Measurements from ENCODE around the gene FOXP1. TPM values are rescaled to one million over a fixed set of nuclear protein-coding genes. Genes with fewer than 3 reads are reported as not detected.

The FOXP1 gene
- total and polyA plus RNA-seq, 2 of the 13 experiments (the other 11 are each of a cell fraction or from before 2014, with no cell fraction given), result 40.4 to 59.0 TPM

- intact Hi-C loops (cut with micrococcal nuclease; ENCODE audit: unreplicated experiment), result loop anchor here (2.0 to 10.0 kb wide), 3 partner anchors 130 to 376 kb away; no protein-coding TSS in a partner anchor
- no peak for FAIRE-seq
- ATAC-seq, result no peak
- ChIA-PET POLR2A (interaction anchor here (1.2 to 1.5 kb wide), 2 partner anchors 39 to 525 kb away, joined by 6 to 7 read pairs; no protein-coding TSS in a partner anchor), CTCF (ENCODE audit: low intra/inter-chr PET ratio, low total read pairs) (no interaction called here)
- Histone ChIP-seq H3K4me2 (ENCODE audit: low read depth, low read length) (peak overlapping the region; percentile 90), H2AFZ (ENCODE audit: low read length) (no peak overlapping the region), H3K9me3 (ENCODE audit: low read length) (no peaks in the 10 kb centered on the region), H3K27me3 (ENCODE audit: control insufficient read depth in 1 of 2, insufficient read depth in 2 of 2, low read length in 2 of 2) (no peaks in the 10 kb centered on the region), H4K20me1 (ENCODE audit: insufficient read depth, low read length) (no peaks in the 10 kb centered on the region), H3K27ac (ENCODE audit: extremely low read length, insufficient read depth, low read length) (peak overlapping the region; percentile 97), H3K79me2 (ENCODE audit: insufficient read depth, low read length) (peaks cover 28% of the 10 kb centered on the region), H3K4me1 (ENCODE audit: insufficient read depth, low read length) (peaks cover 28% of the 10 kb centered on the region), H3K36me3 (replicated peaks in 1 of 2; ENCODE audit: control insufficient read depth in 1 of 2, insufficient read depth in 2 of 2, low read length in 2 of 2) (no peaks in the 10 kb centered on the region), H3K4me3 (replicated peaks in 1 of 3; ENCODE audit: insufficient read depth in 1 of 3, low read depth in 2 of 3, low read length in 3 of 3) (peak overlapping the region in 2 of 3 experiments; percentile 20 to 61; a peak in 5 of 6 replicates), H3K9ac (ENCODE audit: insufficient read depth, low read depth, low read length) (peak overlapping the region; percentile 76; the same call in 1 of the 2 replicates)
- TF ChIP-seq ZNF501 (CRISPR knock-in tag; IDR thresholded peaks at IDR 0.05) (no peak), NFIC (IDR thresholded peaks at IDR 0.05; ENCODE audit: low read length) (0 out of 2 replicates have a peak, but pooled peaks have one; percentile 13)
- no TSS peak for BruUV-seq (replicated peaks)
- 65% methylated on average over 5 of the region's 5 CpGs for WGBS (ENCODE audit: low lambda C conversion rate)
- in situ Hi-C loops (cut with HindIII; ENCODE audit: extremely low pct_ligation_motif_present, low pct_unique_long_range_greater_than_20kb), result loop anchor here (10.0 kb wide), 1 partner anchor 530 kb away; no protein-coding TSS in a partner anchor
- DNase-seq (ENCODE audit: low spot score), result no peak
Measured at GRCh38 chr3:71585131-71585530, 1.6 kb upstream of the FOXP1 start.

- Histone ChIP-seq H3K79me2 (ENCODE audit: insufficient read depth, low read length) (peaks cover 28% of the 10 kb centered on the region), H3K27me3 (ENCODE audit: control insufficient read depth in 1 of 2, insufficient read depth in 2 of 2, low read length in 2 of 2) (no peaks in the 10 kb centered on the region), H3K9me3 (ENCODE audit: low read length) (no peaks in the 10 kb centered on the region), H3K4me2 (ENCODE audit: low read depth, low read length) (peak overlapping the region; percentile 90), H3K9ac (ENCODE audit: insufficient read depth, low read depth, low read length) (peak overlapping the region; percentile 76), H2AFZ (ENCODE audit: low read length) (no peak overlapping the region), H4K20me1 (ENCODE audit: insufficient read depth, low read length) (no peaks in the 10 kb centered on the region), H3K4me3 (replicated peaks in 1 of 3; ENCODE audit: insufficient read depth in 1 of 3, low read depth in 2 of 3, low read length in 3 of 3) (peak overlapping the region; percentile 61 to 95 (median 70)), H3K36me3 (replicated peaks in 1 of 2; ENCODE audit: control insufficient read depth in 1 of 2, insufficient read depth in 2 of 2, low read length in 2 of 2) (no peaks in the 10 kb centered on the region), H3K27ac (ENCODE audit: extremely low read length, insufficient read depth, low read length) (peak overlapping the region; percentile 97), H3K4me1 (ENCODE audit: insufficient read depth, low read length) (peaks cover 33% of the 10 kb centered on the region)
- intact Hi-C loops (cut with micrococcal nuclease; ENCODE audit: unreplicated experiment), result loop anchor here (2.0 to 10.0 kb wide), 7 partner anchors 130 to 517 kb away; no protein-coding TSS in a partner anchor
- ChIA-PET POLR2A (interaction anchor here (0.7 to 1.5 kb wide), 3 partner anchors 39 to 579 kb away, joined by 3 to 7 read pairs (median 6); no protein-coding TSS in a partner anchor), CTCF (ENCODE audit: low intra/inter-chr PET ratio, low total read pairs) (no interaction called here)
- 2% methylated on average over 18 of the region's 18 CpGs for WGBS (ENCODE audit: low lambda C conversion rate)
- FAIRE-seq, result no peak
- in situ Hi-C loops (cut with HindIII; ENCODE audit: extremely low pct_ligation_motif_present, low pct_unique_long_range_greater_than_20kb), result loop anchor here (5.0 to 10.0 kb wide), 2 partner anchors 277 to 530 kb away; no protein-coding TSS in a partner anchor
- peak; percentile 32 for ATAC-seq
- BruUV-seq (replicated peaks), result TSS peak; percentile 55
- peak; percentile 68 for DNase-seq (ENCODE audit: low spot score)
- TF ChIP-seq KAT7 (CRISPR knock-in tag; IDR thresholded peaks at IDR 0.05; ENCODE audit: borderline replicate concordance) (peak; percentile 62; the same call in 1 of the 2 replicates), PHF21A (CRISPR knock-in tag; IDR thresholded peaks at IDR 0.05) (0 out of 2 replicates have a peak, but pooled peaks have one; percentile 10), ZMYM3 (CRISPR knock-in tag; IDR thresholded peaks at IDR 0.05) (no peak), RCOR2 (CRISPR knock-in tag; IDR thresholded peaks at IDR 0.05) (no peak), FOXA3 (CRISPR knock-in tag; IDR thresholded peaks at IDR 0.05) (0 out of 2 replicates have a peak, but pooled peaks have one; percentile 16), ZNF749 (CRISPR knock-in tag; IDR thresholded peaks at IDR 0.05; ENCODE audit: borderline replicate concordance) (no peak), HMGXB4 (CRISPR knock-in tag; IDR thresholded peaks at IDR 0.05; ENCODE audit: borderline replicate concordance in 1 of 2, low read depth in 1 of 2) (0 out of 4 replicates have a peak, but pooled peaks of 1 of the 2 experiments have one; percentile 24), ZNF503 (CRISPR knock-in tag; IDR thresholded peaks at IDR 0.05) (no peak), NR2C2 (CRISPR knock-in tag; IDR thresholded peaks at IDR 0.05; ENCODE audit: borderline replicate concordance) (peak; percentile 86), HNF4G (IDR thresholded peaks at IDR 0.05; ENCODE audit: borderline replicate concordance, low read depth, low read length) (no peak; the same call in 1 of the 2 replicates), HNF4G (CRISPR knock-in tag; IDR thresholded peaks at IDR 0.05; ENCODE audit: borderline replicate concordance, low read depth) (no peak; the same call in 1 of the 2 replicates)
Measured at GRCh38 chr3:71584394-71585011, 975 bp upstream of the FOXP1 start.
